IMR-90 (cell line): ENCODE results near the gene NQO2. TPM values are rescaled to one million over a fixed set of nuclear protein-coding genes. Genes with fewer than 3 reads are reported as not detected.

Experiments used
- ATAC-seq: fragments of 200-7000 bp; cut with Tn5 transposase; 2 replicates; pipeline ENCODE4 v1.9.1; 2020; ENCODE audit warnings: low read depth, mild to moderate bottlenecking, moderate library complexity
- BruUV-seq: library from RNA; stranded (reverse); fragments of 400-500 nt; replicated peaks from 2 replicates; lab custom pipeline; 2021; lab: Mats Ljungman, UMichigan
- CTCF ChIA-PET: fragments of 300-600 bp; formaldehyde crosslinking; extraction: SDS; loops from one replicate; lab custom pipeline; 2021; ENCODE audit warnings: antibody characterized with exemption; lab: Yijun Ruan, JAX
- POLR2A ChIA-PET: fragments of 300-600 bp; sonication (Branson Sonifier 250); formaldehyde crosslinking; loops from one replicate; lab custom pipeline; 2022; ENCODE audit warnings: antibody characterized with exemption; ENCODE audit not compliant: unreplicated experiment; lab: Charles Lee
- DNase-seq: peaks from one replicate; pipeline ENCODE4 v3.0.0; 2013
- H2AFZ ChIP-seq: replicated peaks from 2 replicates; pipeline ENCODE3; 2013; ENCODE audit warnings: low read length, mild to moderate bottlenecking; ENCODE audit not compliant: poor library complexity
- H2AK5ac ChIP-seq: 2 replicates; pipeline ENCODE4 v1.6.1; 2013; ENCODE audit warnings: low read depth, low read length, inconsistent platforms
- H2AK9ac ChIP-seq: replicated peaks from 2 replicates; pipeline ENCODE3; 2013; ENCODE audit warnings: mild to moderate bottlenecking, low read depth, low read length, moderate library complexity; ENCODE audit not compliant: poor library complexity
- H2BK120ac ChIP-seq: 2 replicates; pipeline ENCODE4 v1.6.1; 2013; ENCODE audit warnings: low read depth, low read length, inconsistent platforms
- H2BK15ac ChIP-seq: 3 replicates; pipeline ENCODE4 v1.6.1; 2013; ENCODE audit warnings: low read depth, low read length, inconsistent platforms
- H2BK20ac ChIP-seq: 2 replicates; pipeline ENCODE4 v1.6.1; 2013; ENCODE audit warnings: low read depth, mild to moderate bottlenecking, inconsistent platforms, low read length, moderate library complexity
- H2BK5ac ChIP-seq: 2 replicates; pipeline ENCODE4 v1.6.1; 2013; ENCODE audit warnings: mild to moderate bottlenecking, low read depth, low read length, inconsistent platforms; ENCODE audit not compliant: poor library complexity, severe bottlenecking
- H3K14ac ChIP-seq: replicated peaks from 2 replicates; pipeline ENCODE4 v1.6.1; 2013; ENCODE audit warnings: low read depth, low read length, inconsistent platforms
- H3K18ac ChIP-seq: 2 replicates; pipeline ENCODE4 v1.6.1; 2013; ENCODE audit warnings: low read depth, low read length, control low read depth
- H3K23ac ChIP-seq: 2 replicates; pipeline ENCODE4 v1.6.1; 2013; ENCODE audit warnings: low read depth, low read length, inconsistent platforms
- H3K27ac ChIP-seq: 2 replicates; pipeline ENCODE4 v1.5.1; 2013; ENCODE audit warnings: mild to moderate bottlenecking, control low read depth, low read length; ENCODE audit not compliant: insufficient read depth
- H3K27me3 ChIP-seq: 2 replicates; pipeline ENCODE4 v1.6.1; 2013; ENCODE audit warnings: low read length; ENCODE audit not compliant: control insufficient read depth, insufficient read depth
- H3K36me3 ChIP-seq: 2 replicates; pipeline ENCODE4 v1.6.1; 2013; ENCODE audit warnings: low read length, mixed read lengths; ENCODE audit not compliant: control insufficient read depth, insufficient read depth
- H3K4ac ChIP-seq: 2 replicates; pipeline ENCODE4 v1.6.1; 2013; ENCODE audit warnings: low read depth, low read length, inconsistent platforms
- H3K4me1 ChIP-seq: 2 replicates; pipeline ENCODE4 v1.6.1; 2013; ENCODE audit warnings: low read length, mixed read lengths; ENCODE audit not compliant: control insufficient read depth, insufficient read depth
- H3K4me2 ChIP-seq: 2 replicates; pipeline ENCODE4 v1.6.1; 2013; ENCODE audit warnings: low read depth, mild to moderate bottlenecking, control low read depth, low read length, moderate library complexity
- H3K4me3 ChIP-seq: 2 replicates; pipeline ENCODE4 v1.5.1; 2013; ENCODE audit warnings: low read depth, mild to moderate bottlenecking, control low read depth, low read length, moderate library complexity; ENCODE audit not compliant: insufficient read depth
- H3K56ac ChIP-seq: 2 replicates; pipeline ENCODE4 v1.6.1; 2013; ENCODE audit warnings: low read length, inconsistent platforms; ENCODE audit not compliant: insufficient read depth; ENCODE audit errors: extremely low read depth
- H3K79me1 ChIP-seq, 2 experiments: 2 replicates each; pipeline ENCODE4 v1.6.1; 2013; ENCODE audit warnings: low read length in 2 of 2, inconsistent platforms in 1 of 2, low read depth in 1 of 2
- H3K9ac ChIP-seq: 2 replicates; pipeline ENCODE4 v1.6.1; 2013; ENCODE audit warnings: low read depth, low read length, control low read depth
- H3K9me1 ChIP-seq: 2 replicates; pipeline ENCODE4 v1.6.1; 2013; ENCODE audit warnings: low read length, inconsistent platforms; ENCODE audit not compliant: insufficient read depth
- H3K9me3 ChIP-seq: 2 replicates; pipeline ENCODE4 v1.6.1; 2013; ENCODE audit warnings: low read length; ENCODE audit not compliant: control insufficient read depth, insufficient read depth
- H4K20me1 ChIP-seq: 2 replicates; pipeline ENCODE4 v1.6.1; 2013; ENCODE audit warnings: low read length, inconsistent platforms; ENCODE audit not compliant: insufficient read depth
- H4K5ac ChIP-seq: 2 replicates; pipeline ENCODE4 v1.6.1; 2013; ENCODE audit warnings: mild to moderate bottlenecking, low read depth, low read length, control low read depth
- H4K8ac ChIP-seq, 2 experiments: 2 replicates each; pipeline ENCODE4 v1.6.1; 2013; ENCODE audit warnings: low read depth in 2 of 2, low read length in 2 of 2, control low read depth in 1 of 2, inconsistent platforms in 1 of 2
- H4K91ac ChIP-seq: 2 replicates; pipeline ENCODE4 v1.6.1; 2013; ENCODE audit warnings: low read depth, low read length, inconsistent platforms; ENCODE audit not compliant: insufficient read depth
- MAZ ChIP-seq: IDR thresholded peaks from 2 replicates; pipeline ENCODE4 v1.6.1; 2012; ENCODE audit warnings: low read depth, mild to moderate bottlenecking, low read length, improper control_type of control experiment, moderate library complexity, borderline replicate concordance
- RFX5 ChIP-seq: IDR thresholded peaks from 2 replicates; pipeline ENCODE4 v1.8.0; 2012; ENCODE audit warnings: low read depth, mild to moderate bottlenecking, low read length, moderate library complexity
- SMC3 ChIP-seq: fragments of 150-350 bp; IDR thresholded peaks from 2 replicates; pipeline ENCODE4 v1.6.1; 2016; ENCODE audit warnings: low read depth, mild to moderate bottlenecking, antibody characterized with exemption, low read length, moderate library complexity
- WGBS, 2 experiments: methylation state at CpG; one replicate each; pipeline versions ENCODE4 v1.1.5 to v1.1.7; 2013; ENCODE audit warnings: missing lambda C conversion rate in 2 of 2; ENCODE audit not compliant: insufficient read length in 1 of 2; ENCODE audit errors: extremely low coverage in 2 of 2; 5-methylcytosine and 5-hydroxymethylcytosine counted together
- dilution Hi-C: fragments of 300-500 bp; cut with HindIII; formaldehyde crosslinking; loops from one replicate; pipeline ENCODE4 v1.14.3; 2018; ENCODE audit warnings: low sequenced_read_pairs; ENCODE audit not compliant: unreplicated experiment
- in situ Hi-C: fragments of 300-500 bp; cut with MboI; formaldehyde crosslinking; loops from 3 replicates; pipeline ENCODE4 v1.14.3; 2019; ENCODE audit warnings: low sequenced_read_pairs, inconsistent platforms, mixed read lengths
- intact Hi-C: fragments of 100-400 bp; cut with micrococcal nuclease; formaldehyde crosslinking; loops from 2 replicates; pipeline ENCODE4 v1.10.0; 2022
- polyA plus RNA-seq, 3 experiments: library from polyadenylated mRNA; depleted of rRNA; stranded (reverse); fragments of >200 nt; gene quantifications; 2 replicates each; pipeline ENCODE4 v1.2.3, GENCODE V29; 2012; ENCODE audit warnings: low replicate concordance in 1 of 3
- total RNA-seq: library from RNA; depleted of rRNA; stranded (reverse); fragments of >200 nt; gene quantifications from 2 replicates; pipeline ENCODE4 v1.2.3, GENCODE V29; 2012

NQO2 gene
- total and polyA plus RNA-seq, 2 of the 4 experiments (the other 2 are of a cell fraction): 42.5 to 72.1 TPM

DNA sequence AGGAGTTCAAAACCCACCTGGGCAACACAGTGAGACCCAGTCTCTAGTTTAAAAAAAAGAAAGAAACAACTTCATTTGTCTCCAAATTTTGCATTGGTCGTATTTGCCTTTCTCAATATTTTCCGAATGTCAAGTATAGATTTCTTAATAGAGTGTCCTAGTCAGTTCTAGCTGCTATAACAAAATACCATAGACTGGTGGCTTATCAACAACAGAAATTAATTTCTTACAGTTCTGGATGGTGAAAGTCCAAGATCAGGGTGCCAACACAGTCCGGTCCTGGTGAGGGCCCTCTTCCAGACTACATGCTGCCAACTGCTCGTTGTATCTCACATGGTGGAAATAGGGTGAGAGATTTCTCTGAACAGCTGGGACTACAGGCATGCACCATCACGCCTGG, 34.0 kb downstream of the NQO2 start:
- H4K8ac ChIP-seq: no peak overlapping the region
- H3K14ac ChIP-seq: no peak overlapping the region
- no peak overlapping the region for H4K5ac ChIP-seq
- intact Hi-C loops: no loop called here
- no peaks in the 10 kb centered on the region for H3K36me3 ChIP-seq
- WGBS, 2 experiments: 100% methylated on average over 1 of the region's 5 CpGs; no CpG with 5 or more reads in 1 of the 2 experiments
- dilution Hi-C loops: no loop called here
- no peak overlapping the region for H3K23ac ChIP-seq
- H3K18ac ChIP-seq: no peak overlapping the region
- H3K9ac ChIP-seq: no peak overlapping the region
- in situ Hi-C loops: no loop called here
- H3K4me3 ChIP-seq: no peak overlapping the region
- H3K4me2 ChIP-seq: no peak overlapping the region
- H4K20me1 ChIP-seq: no peaks in the 10 kb centered on the region
- no peaks in the 10 kb centered on the region for H3K9me3 ChIP-seq
- no TSS peak for BruUV-seq
- no peak overlapping the region for H2BK120ac ChIP-seq
- no peaks in the 10 kb centered on the region for H3K9me1 ChIP-seq
- CTCF ChIA-PET: no interaction called here
- no peak for DNase-seq
- H3K4ac ChIP-seq: no peak overlapping the region
- no peak overlapping the region for H2AK9ac ChIP-seq
- POLR2A ChIA-PET: no interaction called here
- H2BK5ac ChIP-seq: no peak overlapping the region
- H3K27ac ChIP-seq: no peak overlapping the region
- no peak overlapping the region for H4K91ac ChIP-seq
- H2AFZ ChIP-seq: no peak overlapping the region
- TF ChIP-seq SMC3: no peak
- TF ChIP-seq MAZ: no peak
- no peak for TF ChIP-seq RFX5
- no peak overlapping the region for H2AK5ac ChIP-seq
- H3K27me3 ChIP-seq: peaks cover 11% of the 10 kb centered on the region
- H2BK15ac ChIP-seq: no peak overlapping the region
- no peaks in the 10 kb centered on the region for H3K79me1 ChIP-seq
- no peak for ATAC-seq
- H3K56ac ChIP-seq: no peak overlapping the region
- no peaks in the 10 kb centered on the region for H3K4me1 ChIP-seq
- H2BK20ac ChIP-seq: no peak overlapping the region
